GM12872 (cell line): Measurements from ENCODE around the gene ZSCAN12.

Experiments
- TF ChIP-seq, protein P1 (sequence below): IDR thresholded peaks from 3 replicates; pipeline ENCODE4 v1.5.1; 2011; ENCODE audit warnings: low read depth, mild to moderate bottlenecking, low read length, moderate library complexity; ENCODE audit not compliant: insufficient read depth

Gene ZSCAN12

DNA sequence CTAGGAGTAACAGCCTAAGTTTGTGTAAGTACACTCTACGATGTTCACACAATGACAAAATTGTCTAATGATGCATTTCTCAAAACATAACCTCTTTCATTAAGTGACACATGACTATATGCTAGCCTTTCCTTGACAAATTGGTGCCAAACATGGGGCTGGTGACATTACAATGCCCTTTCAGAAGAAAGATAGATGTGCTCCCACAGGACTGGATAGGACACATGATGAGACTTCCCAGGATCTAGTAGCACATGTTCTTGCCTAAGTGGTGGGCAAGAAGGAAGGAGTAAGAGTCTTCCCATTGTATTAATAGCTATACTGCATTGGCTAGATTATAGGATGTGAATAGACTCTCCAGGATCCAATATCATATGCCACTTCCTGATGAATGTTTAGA is 28.3 kb downstream of the ZSCAN12 start:
- TF ChIP-seq, protein P1, sequence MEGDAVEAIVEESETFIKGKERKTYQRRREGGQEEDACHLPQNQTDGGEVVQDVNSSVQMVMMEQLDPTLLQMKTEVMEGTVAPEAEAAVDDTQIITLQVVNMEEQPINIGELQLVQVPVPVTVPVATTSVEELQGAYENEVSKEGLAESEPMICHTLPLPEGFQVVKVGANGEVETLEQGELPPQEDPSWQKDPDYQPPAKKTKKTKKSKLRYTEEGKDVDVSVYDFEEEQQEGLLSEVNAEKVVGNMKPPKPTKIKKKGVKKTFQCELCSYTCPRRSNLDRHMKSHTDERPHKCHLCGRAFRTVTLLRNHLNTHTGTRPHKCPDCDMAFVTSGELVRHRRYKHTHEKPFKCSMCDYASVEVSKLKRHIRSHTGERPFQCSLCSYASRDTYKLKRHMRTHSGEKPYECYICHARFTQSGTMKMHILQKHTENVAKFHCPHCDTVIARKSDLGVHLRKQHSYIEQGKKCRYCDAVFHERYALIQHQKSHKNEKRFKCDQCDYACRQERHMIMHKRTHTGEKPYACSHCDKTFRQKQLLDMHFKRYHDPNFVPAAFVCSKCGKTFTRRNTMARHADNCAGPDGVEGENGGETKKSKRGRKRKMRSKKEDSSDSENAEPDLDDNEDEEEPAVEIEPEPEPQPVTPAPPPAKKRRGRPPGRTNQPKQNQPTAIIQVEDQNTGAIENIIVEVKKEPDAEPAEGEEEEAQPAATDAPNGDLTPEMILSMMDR: no peak

DNA sequence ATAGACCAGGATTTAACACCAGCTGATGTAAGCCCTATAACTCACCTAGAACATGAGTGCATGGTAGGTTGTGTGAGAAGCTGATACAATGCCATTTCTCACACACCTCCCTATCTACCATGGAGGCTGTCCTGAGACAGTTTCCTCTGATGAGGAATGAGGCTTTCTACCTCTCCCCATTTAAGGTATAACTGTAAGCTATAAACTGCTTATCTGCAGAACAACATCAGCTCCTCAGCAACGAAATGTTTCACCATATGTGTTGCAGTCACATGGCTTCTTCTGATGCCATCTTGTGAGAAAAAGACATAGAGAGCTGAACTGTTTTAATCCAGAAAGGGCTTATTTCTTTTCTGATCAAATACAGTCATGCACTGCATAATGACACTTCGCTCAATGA is 29.1 kb downstream of the ZSCAN12 start:
- TF ChIP-seq, protein P1: no peak

DNA sequence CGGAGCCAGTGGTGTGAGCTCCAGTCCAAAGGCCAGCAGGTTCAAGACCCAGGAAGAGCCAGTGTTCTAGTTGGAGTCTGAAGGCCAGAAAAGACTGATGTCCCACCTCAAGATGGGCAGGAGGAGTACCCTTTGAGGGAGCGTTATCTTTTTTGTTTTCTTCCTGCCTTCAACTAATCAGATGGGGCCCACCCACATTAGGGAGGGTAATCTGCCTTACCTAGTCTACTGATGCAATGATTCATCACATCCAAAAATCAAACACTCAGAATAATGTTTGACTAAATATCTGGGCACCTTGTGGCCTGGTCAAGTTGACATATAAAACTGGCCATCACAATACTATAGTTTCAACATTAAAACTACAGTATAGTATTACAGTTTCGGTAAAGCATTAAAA is 30.1 kb downstream of the ZSCAN12 start:
- TF ChIP-seq, protein P1: no peak

DNA sequence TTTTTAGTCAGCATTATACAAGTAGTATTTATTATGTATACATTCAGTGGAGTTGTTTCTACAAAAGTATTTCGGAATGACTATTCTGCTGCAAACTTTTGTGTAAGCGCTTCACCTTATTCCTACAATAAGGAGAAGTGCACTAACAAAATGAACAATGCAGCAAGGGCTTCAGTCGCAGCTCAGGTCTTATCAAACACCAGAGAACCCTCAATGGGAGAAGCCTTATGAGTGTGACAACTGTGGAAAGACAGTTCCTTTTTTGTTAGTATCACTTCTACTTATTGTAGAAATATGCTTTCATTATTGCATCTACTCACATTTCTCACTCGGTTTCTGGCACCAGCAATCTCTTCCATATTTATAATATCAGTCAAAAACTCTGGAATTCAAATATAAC is 31.0 kb downstream of the ZSCAN12 start:
- TF ChIP-seq, protein P1: no peak

DNA sequence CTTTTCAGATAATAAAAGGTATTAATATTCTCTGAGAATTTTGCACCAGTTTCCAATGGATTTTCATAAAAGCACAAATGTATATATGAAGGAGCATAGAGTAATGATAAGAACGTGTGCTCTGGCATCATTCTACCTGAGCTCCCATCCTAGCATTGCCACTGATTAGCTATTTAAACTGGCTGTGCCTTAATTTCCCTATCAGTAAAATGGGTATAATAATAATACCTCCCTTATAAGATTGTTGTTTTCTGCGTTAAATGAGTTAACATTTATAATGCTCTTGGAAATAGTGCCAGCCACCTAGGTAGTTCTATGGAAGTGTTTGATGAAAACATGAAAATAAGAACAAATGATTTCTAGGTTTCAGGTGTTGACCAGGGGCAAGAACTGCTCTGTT is 38.6 kb downstream of the ZSCAN12 start:
- TF ChIP-seq, protein P1: no peak

DNA sequence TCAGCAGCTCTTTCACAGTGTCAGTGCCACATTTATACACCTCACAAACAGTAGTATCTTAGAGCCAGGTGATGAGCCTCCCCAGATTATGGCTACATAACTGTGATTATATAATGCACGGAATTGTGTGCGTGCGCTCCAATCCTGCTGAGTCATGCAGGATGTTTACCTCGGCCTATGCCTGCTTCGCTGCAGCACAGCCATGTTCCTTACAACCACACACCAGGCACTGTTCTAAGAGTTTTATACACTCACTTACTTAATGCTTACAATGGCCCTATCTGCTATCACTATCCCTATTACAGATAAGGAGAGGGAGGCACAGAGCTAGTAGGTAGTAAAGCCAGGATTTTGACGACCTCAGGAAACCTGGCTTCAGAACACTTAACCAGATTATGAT is 42.5 kb downstream of the ZSCAN12 start:
- TF ChIP-seq, protein P1: no peak

DNA sequence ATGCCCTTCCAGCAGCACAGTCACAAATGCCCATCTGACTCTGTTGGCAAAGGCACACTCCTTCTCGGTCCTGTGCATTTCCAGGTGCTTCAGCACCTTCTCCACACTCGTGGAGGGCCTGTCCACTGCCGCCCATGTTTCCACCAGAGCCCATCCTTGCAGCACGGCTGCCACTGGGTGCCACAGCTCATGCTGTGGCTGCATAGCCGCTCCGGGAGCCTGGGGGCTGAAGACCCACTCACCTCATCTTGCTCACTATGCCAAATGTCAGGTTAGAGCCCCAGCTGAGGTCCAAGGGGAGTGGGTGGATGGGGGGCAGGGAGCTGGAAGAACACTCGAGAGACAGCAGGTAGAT is 42.9 kb downstream of the ZSCAN12 start:
- TF ChIP-seq, protein P1: no peak
